NB4 (cell line): ENCODE measurements around the gene CAB39L.

Experiments used
- POLR2A ChIP-seq: IDR thresholded peaks from 2 replicates; pipeline ENCODE4 v1.6.1; 2011; ENCODE audit warnings: mild to moderate bottlenecking; ENCODE audit not compliant: insufficient read length; ENCODE audit errors: extremely low read depth
- TF ChIP-seq, protein P1 (sequence below): IDR thresholded peaks from one replicate; pipeline ENCODE4 v1.5.1; 2012; ENCODE audit warnings: low read depth, low read length

DNA sequence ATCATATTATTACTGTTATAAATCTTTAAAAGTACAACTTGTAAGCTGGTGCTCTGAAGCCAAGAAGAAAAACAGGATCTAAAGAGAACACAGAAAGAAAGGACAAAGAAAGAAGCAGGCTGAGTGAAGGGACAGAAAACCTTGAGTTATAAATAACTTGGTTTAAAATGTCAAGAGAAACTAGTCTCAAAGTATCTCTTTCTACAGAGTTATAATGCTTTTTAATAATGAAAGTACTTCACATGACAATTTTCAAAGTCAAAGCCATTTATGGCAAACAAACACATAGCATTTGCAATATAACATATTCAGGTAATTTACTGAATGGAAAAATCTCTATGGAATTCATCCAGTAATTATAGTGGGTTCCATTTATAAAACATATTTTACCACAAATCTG, 33.4 kb downstream of the CAB39L start:
- TF ChIP-seq, protein P1, sequence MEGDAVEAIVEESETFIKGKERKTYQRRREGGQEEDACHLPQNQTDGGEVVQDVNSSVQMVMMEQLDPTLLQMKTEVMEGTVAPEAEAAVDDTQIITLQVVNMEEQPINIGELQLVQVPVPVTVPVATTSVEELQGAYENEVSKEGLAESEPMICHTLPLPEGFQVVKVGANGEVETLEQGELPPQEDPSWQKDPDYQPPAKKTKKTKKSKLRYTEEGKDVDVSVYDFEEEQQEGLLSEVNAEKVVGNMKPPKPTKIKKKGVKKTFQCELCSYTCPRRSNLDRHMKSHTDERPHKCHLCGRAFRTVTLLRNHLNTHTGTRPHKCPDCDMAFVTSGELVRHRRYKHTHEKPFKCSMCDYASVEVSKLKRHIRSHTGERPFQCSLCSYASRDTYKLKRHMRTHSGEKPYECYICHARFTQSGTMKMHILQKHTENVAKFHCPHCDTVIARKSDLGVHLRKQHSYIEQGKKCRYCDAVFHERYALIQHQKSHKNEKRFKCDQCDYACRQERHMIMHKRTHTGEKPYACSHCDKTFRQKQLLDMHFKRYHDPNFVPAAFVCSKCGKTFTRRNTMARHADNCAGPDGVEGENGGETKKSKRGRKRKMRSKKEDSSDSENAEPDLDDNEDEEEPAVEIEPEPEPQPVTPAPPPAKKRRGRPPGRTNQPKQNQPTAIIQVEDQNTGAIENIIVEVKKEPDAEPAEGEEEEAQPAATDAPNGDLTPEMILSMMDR, result no peak
- no peak for TF ChIP-seq POLR2A
